Motor neuron (in vitro differentiated cells): ENCODE measurements around the gene TJP3. TPM values are rescaled to one million over a fixed set of nuclear protein-coding genes. Genes with fewer than 3 reads are reported as not detected.
A peak's percentile ranks its signal among the peaks of the same experiment; 100 is the strongest.

Source experiments
- ATAC-seq, 8 experiments: fragments of 200-7000 bp; cut with Tn5 transposase; replicated peaks in 6 of 8; 2 replicates each; pipeline ENCODE4 v1.8.0; 2021; ENCODE audit warnings: mild to moderate bottlenecking in 8 of 8, moderate library complexity in 8 of 8
- H3K27ac ChIP-seq, 2 donors: fragments of 250-450 bp; sonication (Bioruptor Pico); 2 replicates each; pipeline ENCODE4 v1.9.0; 2021; ENCODE audit warnings: antibody characterized with exemption in 2 of 2, mild to moderate bottlenecking in 2 of 2, moderate library complexity in 1 of 2
- H3K4me1 ChIP-seq, 2 donors: fragments of 250-450 bp; sonication (Bioruptor Pico); replicated peaks in 1 of 2; 2 replicates each; pipeline ENCODE4 v1.6.1; 2021; ENCODE audit warnings: antibody characterized with exemption in 2 of 2, mild to moderate bottlenecking in 2 of 2, moderate library complexity in 1 of 2
- H3K4me3 ChIP-seq, 5 donors: fragments of 250-450 bp; sonication (Bioruptor Pico); 2 replicates each; pipeline ENCODE4 v1.9.0; 2021; ENCODE audit warnings: antibody characterized with exemption in 5 of 5, mild to moderate bottlenecking in 5 of 5, moderate library complexity in 4 of 5
- WGBS, 10 experiments: fragments of 450-650 bp; shearing (Covaris generic); methylation state at CpG; one replicate each; pipeline ENCODE4 v1.0.0; 2022; 5-methylcytosine and 5-hydroxymethylcytosine counted together
- in situ Hi-C, 9 experiments: fragments of 400-800 bp; cut with MboI; loops; one replicate each; pipeline ENCODE4 v1.15.0; 2021; ENCODE audit warnings: low sequenced_read_pairs in 9 of 9, low pct_unique_long_range_greater_than_20kb in 2 of 9; ENCODE audit not compliant: unreplicated experiment in 9 of 9
- total RNA-seq, 8 experiments: library from RNA; unstranded; fragments of 300-600 nt; gene quantifications; 2 replicates each; pipeline versions ENCODE4 v1.2.3 to v1.2.4, GENCODE V29; 2022

The TJP3 gene
- total RNA-seq, 8 experiments from 2014 or later, result 0.41 to 7.4 (median 0.96) TPM; not detected in 3

GRCh38 chr19:3697094-3697493 lies 11.1 kb upstream of the TJP3 start:
- in situ Hi-C loops, result no loop called here
- H3K4me3 ChIP-seq, result no peak overlapping the region
- no peak overlapping the region for H3K27ac ChIP-seq
- 90 to 100% (median 97%) methylated on average over 1 to 19 of the region's 30 CpGs; no CpG with 5 or more reads in 2 of the 10 experiments for WGBS, 10 experiments
- ATAC-seq, result no peak
- peaks cover 9 to 10% of the 10 kb centered on the region in 2 donors for H3K4me1 ChIP-seq

GRCh38 chr19:3697671-3698385 lies 10.4 kb upstream of the TJP3 start:
- in situ Hi-C loops, result no loop called here
- H3K4me1 ChIP-seq, result peaks cover 9 to 10% of the 10 kb centered on the region in 2 donors
- peak overlapping the region in 1 of 5 donors; percentile 61 for H3K4me3 ChIP-seq
- H3K27ac ChIP-seq, result no peak overlapping the region
- ATAC-seq, result no peak
- WGBS, 10 experiments, result 40 to 100% (median 84%) methylated on average over 1 to 17 of the region's 43 CpGs; no CpG with 5 or more reads in 5 of the 10 experiments

GRCh38 chr19:3698386-3698950 lies 9.7 kb upstream of the TJP3 start:
- Histone ChIP-seq H3K27ac (no peak overlapping the region), H3K4me3 (peak overlapping the region in 4 of 5 donors; percentile 61 to 100 (median 96)), H3K4me1 (peaks cover 9 to 10% of the 10 kb centered on the region in 2 donors)
- ATAC-seq, result peak in 1 of 8 experiments; percentile 1
- 17 to 100% (median 63%) methylated on average over 3 to 8 of the region's 12 CpGs; no CpG with 5 or more reads in 4 of the 10 experiments for WGBS, 10 experiments
- in situ Hi-C loops, result no loop called here

GRCh38 chr19:3698974-3699740 lies 9.0 kb upstream of the TJP3 start:
- in situ Hi-C loops, result no loop called here
- no peak overlapping the region for H3K27ac ChIP-seq
- ATAC-seq, result peak in 7 of 8 experiments; percentile 6 to 43 (median 8)
- WGBS, 10 experiments, result 0 to 15% (median 0%) methylated on average over 1 to 4 of the region's 34 CpGs; no CpG with 5 or more reads in 5 of the 10 experiments
- peaks cover 9 to 10% of the 10 kb centered on the region in 2 donors for H3K4me1 ChIP-seq
- H3K4me3 ChIP-seq, result peak overlapping the region; percentile 61 to 100 (median 93)

GRCh38 chr19:3699741-3700241 lies 8.4 kb upstream of the TJP3 start:
- H3K4me3 ChIP-seq, result peak overlapping the region; percentile 61 to 100 (median 93)
- H3K4me1 ChIP-seq, result peaks cover 9 to 10% of the 10 kb centered on the region in 2 donors
- peak in 6 of 8 experiments; percentile 34 to 53 (median 48) for ATAC-seq
- in situ Hi-C loops, result loop anchor here in 1 of 9 experiments (25.0 kb wide), 1 partner anchor 137 kb away; the partner anchor contains the start of genes HMG20B and MFSD12
- no CpG with 5 or more reads among the region's 43 CpGs for WGBS, 10 experiments
- H3K27ac ChIP-seq, result peak overlapping the region; percentile 62 to 84

- Histone ChIP-seq H3K4me1 (peaks cover 9 to 10% of the 10 kb centered on the region in 2 donors), H3K27ac (peak within 1 kb of the TSS; percentile 62 to 84), H3K4me3 (peak within 1 kb of the TSS; percentile 61 to 100 (median 93))
- in situ Hi-C loops, result loop anchor here in 1 of 9 experiments (25.0 kb wide), 1 partner anchor 138 kb away; the partner anchor contains the start of genes HMG20B and MFSD12
- ATAC-seq, result peak; percentile 76 to 93 (median 90)
- WGBS, 10 experiments, result 3 to 80% (median 22%) methylated on average over 1 to 15 of the region's 82 CpGs; no CpG with 5 or more reads in 2 of the 10 experiments
These were observed 7.7 kb upstream of the TJP3 start, which contains the start of gene PIP5K1C for GRCh38 chr19:3700242-3701032. Gene PIP5K1C, minus strand, starts transcription at chr19:3700468. Its CDS starts 78 bp downstream, at chr19:3700390.

GRCh38 chr19:3701200-3701599 lies 7.0 kb upstream of the TJP3 start:
- Histone ChIP-seq H3K27ac (no peak overlapping the region), H3K4me3 (no peak overlapping the region), H3K4me1 (peaks cover 9 to 10% of the 10 kb centered on the region in 2 donors)
- in situ Hi-C loops, result loop anchor here in 1 of 9 experiments (25.0 kb wide), 1 partner anchor 139 kb away; the partner anchor contains the start of genes HMG20B and MFSD12
- ATAC-seq, result no peak
- WGBS, 10 experiments, result 0 to 20% (median 8%) methylated on average over 1 of the region's 1 CpG; no CpG with 5 or more reads in 4 of the 10 experiments

GRCh38 chr19:3707868-3708206 lies 347 bp upstream of the TJP3 start:
- no peak for ATAC-seq
- no peaks in the 10 kb centered on the region for H3K4me1 ChIP-seq
- in situ Hi-C loops, result loop anchor here in 1 of 9 experiments (25.0 kb wide), 1 partner anchor 146 kb away; the partner anchor contains the start of genes HMG20B and MFSD12
- no peak overlapping the region for H3K27ac ChIP-seq
- no peak overlapping the region for H3K4me3 ChIP-seq
- WGBS, 10 experiments, result 52 to 96% (median 81%) methylated on average over 3 to 10 of the region's 12 CpGs; no CpG with 5 or more reads in 5 of the 10 experiments

GRCh38 chr19:3710265-3710812 lies 2.2 kb downstream of the TJP3 start:
- in situ Hi-C loops, result loop anchor here in 1 of 9 experiments (25.0 kb wide), 1 partner anchor 148 kb away; the partner anchor contains the start of genes HMG20B and MFSD12
- WGBS, 10 experiments, result 28 to 85% (median 73%) methylated on average over 3 to 12 of the region's 20 CpGs; no CpG with 5 or more reads in 3 of the 10 experiments
- Histone ChIP-seq H3K4me1 (no peaks in the 10 kb centered on the region), H3K27ac (no peak overlapping the region), H3K4me3 (no peak overlapping the region)
- peak in 3 of 8 experiments; percentile 15 to 90 (median 36) for ATAC-seq

- no peak overlapping the region for H3K4me3 ChIP-seq
- peak in 3 of 8 experiments; percentile 41 to 76 (median 72) for ATAC-seq
- no peak overlapping the region for H3K27ac ChIP-seq
- in situ Hi-C loops, result loop anchor here in 1 of 9 experiments (25.0 kb wide), 1 partner anchor 151 kb away; the partner anchor contains the start of genes HMG20B and MFSD12
- H3K4me1 ChIP-seq, result no peaks in the 10 kb centered on the region
- 30 to 100% (median 62%) methylated on average over 1 to 9 of the region's 23 CpGs; no CpG with 5 or more reads in 4 of the 10 experiments for WGBS, 10 experiments
These were observed 4.8 kb downstream of the TJP3 start for GRCh38 chr19:3712663-3713611.
